T-helper 1 cell treated with Interleukin-12 subunit alpha and Interleukin-12 subunit beta and Interleukin-4 antibody, amounts not matched to agents 30 ng/mL and 1 ng/mL, for 36 hours (primary cell): ENCODE results near the gene PLEKHA8. TPM values are rescaled to one million over a fixed set of nuclear protein-coding genes. Genes with fewer than 3 reads are reported as not detected.

Source experiments
- intact Hi-C: fragments of 100-400 bp; cut with micrococcal nuclease; formaldehyde crosslinking; loops from one replicate; pipeline ENCODE4 v1.15.1; 2024
- total RNA-seq: library from RNA; stranded (reverse); gene quantifications from 2 replicates; pipeline ENCODE4 v1.2.3, GENCODE V29; 2022

Gene PLEKHA8
- total RNA-seq, 1 donor from 2014 or later = 7.1 TPM

- intact Hi-C loops = no loop called here
Measured at GRCh38 chr7:30022991-30023390, 5.2 kb upstream of the PLEKHA8 start.

GRCh38 chr7:30023524-30023923, 4.7 kb upstream of the PLEKHA8 start:
- intact Hi-C loops = no loop called here

GRCh38 chr7:30026229-30027064, 1.8 kb upstream of the PLEKHA8 start, which contains the start of gene FKBP14:
TSS of gene FKBP14 (minus strand) at chr7:30026702. CDS start at chr7:30026508, 194 bp downstream.
- intact Hi-C loops = loop anchor here (1.0 to 5.0 kb wide), 9 partner anchors 39 to 746 kb away; partner anchors contain the start of genes GARS1, MINDY4, MTURN and SCRN1

- intact Hi-C loops = loop anchor here (1.0 to 5.0 kb wide), 3 partner anchors 40 to 745 kb away; partner anchors contain the start of genes MINDY4 and SCRN1
Measured at GRCh38 chr7:30027065-30027456, 1.2 kb upstream of the PLEKHA8 start.

- intact Hi-C loops = loop anchor here (1.0 to 5.0 kb wide), 3 partner anchors 40 to 745 kb away; partner anchors contain the start of genes MINDY4 and SCRN1
Measured at GRCh38 chr7:30027740-30028215, 434 bp upstream of the PLEKHA8 start.

GRCh38 chr7:30028749-30029635, 780 bp downstream of the PLEKHA8 start:
- intact Hi-C loops = loop anchor here (1.0 to 5.0 kb wide), 4 partner anchors 33 to 743 kb away; partner anchors contain the start of genes GGCT, MINDY4 and SCRN1

- intact Hi-C loops = loop anchor here (1.0 to 5.0 kb wide), 4 partner anchors 33 to 743 kb away; partner anchors contain the start of genes GGCT, MINDY4 and SCRN1
Measured at GRCh38 chr7:30029696-30030095, 1.5 kb downstream of the PLEKHA8 start.

GRCh38 chr7:30032310-30033125, 4.3 kb downstream of the PLEKHA8 start:
- intact Hi-C loops = no loop called here

GRCh38 chr7:30034501-30034900, 6.3 kb downstream of the PLEKHA8 start:
- intact Hi-C loops = no loop called here

GRCh38 chr7:30036220-30036619, 8.0 kb downstream of the PLEKHA8 start:
- intact Hi-C loops = no loop called here

GRCh38 chr7:30038196-30038980, 10.2 kb downstream of the PLEKHA8 start:
- intact Hi-C loops = no loop called here

GRCh38 chr7:30040938-30041337, 12.7 kb downstream of the PLEKHA8 start:
- intact Hi-C loops = no loop called here

GRCh38 chr7:30041526-30042269, 13.5 kb downstream of the PLEKHA8 start:
- intact Hi-C loops = no loop called here

- intact Hi-C loops = no loop called here
Measured at GRCh38 chr7:30046127-30046770, 18.0 kb downstream of the PLEKHA8 start.

- intact Hi-C loops = no loop called here
Measured at GRCh38 chr7:30047124-30047523, 18.9 kb downstream of the PLEKHA8 start.

- intact Hi-C loops = no loop called here
Measured at GRCh38 chr7:30048582-30048981, 20.4 kb downstream of the PLEKHA8 start.

GRCh38 chr7:30049173-30049572, 21.0 kb downstream of the PLEKHA8 start:
- intact Hi-C loops = no loop called here

- intact Hi-C loops = no loop called here
Measured at GRCh38 chr7:30053068-30053467, 24.9 kb downstream of the PLEKHA8 start.
